Peyer's patch (tissue), 4 donors: ENCODE measurements around the gene NEDD9.

ENCODE experiments used
- CTCF ChIP-seq, 6 experiments: fragments of 450-650 bp in 4 of 6; fragments of 200-600 bp in 2 of 6; sonication (generic) in 1 of 6; IDR thresholded peaks; one replicate each; pipeline ENCODE4 v1.5.1; 2017 to 2019; ENCODE audit warnings: antibody characterized with exemption in 6 of 6, mild to moderate bottlenecking in 3 of 6, moderate library complexity in 1 of 6
- POLR2A ChIP-seq, 2 donors: fragments of 450-650 bp; IDR thresholded peaks; one replicate each; pipeline ENCODE4 v1.5.1; 2017; ENCODE audit warnings: antibody characterized with exemption in 2 of 2, mild to moderate bottlenecking in 2 of 2, moderate library complexity in 2 of 2

GRCh38 chr6:11245381-11246256 lies 13.2 kb upstream of the NEDD9 start:
- TF ChIP-seq POLR2A (IDR thresholded peaks at IDR 0.05), result no peak
- no peak for TF ChIP-seq CTCF (IDR thresholded peaks at IDR 0.05)
